ENCODE measurements around the gene FLNB.
"Not testable (repeated sequence)": the region's sequence is repeated elsewhere in the genome, so short reads cannot be mapped to it uniquely, and the experiment has no call there.

Gene FLNB

GRCh38 chr3:58190882-58191281, 182.7 kb downstream of the FLNB start:
- no peak for DNase-seq

- DNase-seq = no peak
Observed at GRCh38 chr3:58191361-58191991, 183.3 kb downstream of the FLNB start.

GRCh38 chr3:58192069-58192468, 183.8 kb downstream of the FLNB start:
- no peak for DNase-seq

- no peak for DNase-seq
Observed at GRCh38 chr3:58193682-58194407, 185.6 kb downstream of the FLNB start.

GRCh38 chr3:58197588-58197987, 189.4 kb downstream of the FLNB start:
- DNase-seq = no peak

- no peak for DNase-seq
Observed at GRCh38 chr3:58198362-58198761, 190.1 kb downstream of the FLNB start.

- DNase-seq = no peak
Observed at GRCh38 chr3:58198804-58199203, 190.6 kb downstream of the FLNB start.

- no peak for DNase-seq
Observed at GRCh38 chr3:58200121-58200709, 192.0 kb downstream of the FLNB start.

GRCh38 chr3:58200846-58201355, 192.7 kb downstream of the FLNB start:
- no peak for DNase-seq

- DNase-seq = not testable (repeated sequence)
Observed at GRCh38 chr3:58201451-58201850, 193.2 kb downstream of the FLNB start.

GRCh38 chr3:58202917-58203360, 194.7 kb downstream of the FLNB start:
- DNase-seq = no peak

- no peak for DNase-seq
Observed at GRCh38 chr3:58203541-58203940, 195.3 kb downstream of the FLNB start.

GRCh38 chr3:58204720-58205119, 196.5 kb downstream of the FLNB start:
- DNase-seq = no peak

- no peak for DNase-seq
Observed at GRCh38 chr3:58205981-58206380, 197.8 kb downstream of the FLNB start.

GRCh38 chr3:58206406-58207011, 198.3 kb downstream of the FLNB start:
- peak; percentile 69 for DNase-seq

GRCh38 chr3:58207954-58208353, 199.7 kb downstream of the FLNB start:
- DNase-seq = no peak

GRCh38 chr3:58209933-58210332, 201.7 kb downstream of the FLNB start:
- no peak for DNase-seq

GRCh38 chr3:58210761-58211460, 202.7 kb downstream of the FLNB start, which contains the start of gene DNASE1L3:
DNASE1L3 (minus strand) TSS chr3:58210972; CDS start chr3:58210906, 66 bp downstream.
- DNase-seq = no peak

- peak; percentile 66 for DNase-seq
Observed at GRCh38 chr3:58214484-58215316, 206.5 kb downstream of the FLNB start.

GRCh38 chr3:58215317-58216025, 207.2 kb downstream of the FLNB start:
- no peak for DNase-seq
